ENCODE results near the gene CACNA1B.

Gene CACNA1B

DNA sequence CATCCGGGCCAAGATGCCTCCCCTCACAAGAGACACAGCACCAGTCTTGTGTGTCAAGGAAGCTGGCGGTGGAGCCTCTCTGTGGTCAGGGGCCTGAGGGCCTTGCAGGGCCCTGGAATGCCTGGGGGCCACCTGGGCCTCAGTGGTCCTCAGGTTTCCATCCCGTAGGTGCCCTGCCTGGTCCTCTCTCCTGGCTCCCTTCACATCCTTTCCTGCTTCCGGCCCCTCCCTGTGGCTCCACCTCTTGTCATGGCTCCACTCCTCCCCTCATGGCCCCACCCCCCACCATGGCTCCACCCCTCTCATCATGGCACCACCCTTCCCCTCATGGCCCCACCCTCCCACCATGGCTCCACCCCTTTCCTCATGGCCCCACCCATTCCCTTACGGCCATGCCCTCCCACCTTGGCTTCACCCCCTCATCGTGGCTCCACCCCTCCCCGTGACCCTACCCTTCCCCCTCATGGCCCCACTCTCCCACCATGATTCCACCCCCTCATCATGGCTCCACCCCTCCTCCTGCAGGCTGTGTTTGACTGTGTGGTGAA is 175.8 kb downstream of the CACNA1B start:
- DNase-seq (ENCODE audit: low read depth): no peak

DNA sequence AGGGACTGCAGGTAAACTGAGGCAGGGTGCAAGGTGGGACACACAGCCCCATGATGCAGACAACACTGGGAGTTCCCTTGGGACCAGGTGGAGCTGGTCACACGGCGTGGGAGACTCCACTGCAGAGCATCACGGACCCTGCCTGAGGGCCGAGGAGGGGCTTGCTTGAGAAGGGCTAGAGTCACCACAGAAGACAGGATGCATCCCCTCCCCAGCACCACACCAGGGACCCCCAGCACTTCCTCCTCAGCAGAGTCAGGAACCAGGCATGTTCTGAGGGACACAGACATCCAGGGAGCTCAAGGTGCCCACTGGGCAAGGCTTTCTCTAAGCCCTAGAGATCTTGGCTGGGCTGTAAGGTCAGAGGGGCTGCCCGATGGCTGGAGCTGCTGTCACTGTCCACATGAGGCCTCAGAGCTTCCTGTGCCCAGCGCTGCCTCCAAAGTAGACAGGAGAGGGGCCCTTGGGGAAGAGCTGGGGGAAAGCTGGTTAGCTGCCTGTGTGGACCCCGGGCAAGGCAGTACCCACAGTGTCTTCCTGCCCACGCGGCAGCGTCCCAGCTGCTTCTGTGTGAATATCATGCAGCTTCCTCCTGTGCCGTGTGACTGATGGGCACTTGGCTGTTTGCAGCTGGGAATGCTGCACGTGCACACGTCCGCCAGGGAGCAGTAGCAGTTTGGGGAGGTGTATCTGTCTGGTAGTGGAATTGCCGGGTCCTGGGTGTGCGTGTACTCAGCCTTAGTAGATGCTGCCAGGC is 176.6 kb downstream of the CACNA1B start:
- DNase-seq (ENCODE audit: low read depth): no peak

DNA sequence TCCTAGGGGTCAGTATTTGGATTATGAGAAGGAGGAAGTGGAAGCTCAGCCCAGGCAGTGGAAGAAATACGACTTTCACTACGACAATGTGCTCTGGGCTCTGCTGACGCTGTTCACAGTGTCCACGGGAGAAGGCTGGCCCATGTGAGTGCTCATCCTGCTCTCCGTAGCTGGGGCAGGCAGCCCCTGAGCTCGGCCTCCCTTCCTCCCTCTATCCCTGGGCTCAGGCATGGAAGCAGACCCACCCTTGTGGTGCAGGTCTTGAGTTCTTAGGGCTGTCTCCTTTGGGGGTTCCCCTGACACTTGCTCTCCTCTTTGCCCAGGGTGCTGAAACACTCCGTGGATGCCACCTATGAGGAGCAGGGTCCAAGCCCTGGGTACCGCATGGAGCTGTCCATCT is 180.1 kb downstream of the CACNA1B start:
- no peak for DNase-seq (ENCODE audit: low read depth)

DNA sequence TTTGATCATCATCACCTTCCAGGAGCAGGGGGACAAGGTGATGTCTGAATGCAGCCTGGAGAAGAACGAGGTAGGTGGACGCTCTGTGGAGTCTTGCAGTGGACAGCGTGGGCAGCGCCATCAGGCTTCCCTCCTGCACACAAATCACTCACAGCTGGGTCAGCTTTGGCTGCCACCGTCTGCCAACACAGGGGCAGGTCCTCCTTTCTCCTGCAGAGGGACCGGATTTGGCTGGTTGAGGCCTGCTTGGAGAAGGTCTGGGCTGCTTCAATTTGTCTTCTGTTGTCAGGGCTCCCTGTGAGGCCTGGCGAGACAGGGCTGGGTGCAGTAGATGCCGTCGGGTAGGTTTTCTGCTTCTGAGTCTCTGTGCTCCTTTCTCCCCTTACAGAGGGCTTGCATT is 180.6 kb downstream of the CACNA1B start:
- no peak for DNase-seq (ENCODE audit: low read depth)

DNA sequence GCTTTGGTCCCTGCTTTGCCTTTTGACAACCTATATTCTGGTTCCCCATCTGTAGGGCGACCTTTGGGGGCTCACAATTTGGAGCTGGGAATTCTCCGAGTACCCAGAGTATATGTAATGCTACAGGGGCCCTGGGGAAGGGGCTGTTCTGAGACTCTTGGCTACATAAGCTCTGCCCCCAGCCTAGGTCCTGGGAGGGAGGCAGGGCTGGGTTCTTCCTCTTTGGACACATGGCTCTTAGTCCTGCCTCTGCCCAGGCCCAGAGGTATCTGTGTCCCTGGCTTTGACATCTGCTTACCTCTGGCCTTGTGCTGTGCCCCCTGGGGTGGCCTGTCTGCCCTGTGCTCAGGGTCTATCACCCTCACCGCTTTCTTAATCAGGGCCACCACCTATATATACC is 181.6 kb downstream of the CACNA1B start:
- no peak for DNase-seq (ENCODE audit: low read depth)

DNA sequence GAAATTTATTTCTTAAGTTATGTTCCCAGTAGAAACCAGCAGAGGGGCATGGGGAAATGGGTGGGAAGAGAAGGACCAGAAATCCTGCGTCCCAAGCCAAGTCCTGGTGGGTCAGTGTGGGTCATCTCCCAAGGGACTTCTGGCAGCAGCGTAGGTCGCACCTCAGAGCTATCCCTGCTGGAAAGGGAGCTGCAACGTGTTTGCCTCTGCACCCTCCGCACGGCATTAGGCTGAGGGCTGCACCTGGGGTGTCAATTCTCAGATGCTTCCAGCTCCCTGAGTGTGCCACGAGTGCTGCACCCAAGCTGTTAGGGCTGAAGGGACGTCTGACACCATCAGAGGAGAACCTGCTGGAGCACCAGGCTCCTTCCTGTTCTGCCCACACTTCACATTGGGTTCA is 182.8 kb downstream of the CACNA1B start:
- DNase-seq (ENCODE audit: low read depth): no peak

DNA sequence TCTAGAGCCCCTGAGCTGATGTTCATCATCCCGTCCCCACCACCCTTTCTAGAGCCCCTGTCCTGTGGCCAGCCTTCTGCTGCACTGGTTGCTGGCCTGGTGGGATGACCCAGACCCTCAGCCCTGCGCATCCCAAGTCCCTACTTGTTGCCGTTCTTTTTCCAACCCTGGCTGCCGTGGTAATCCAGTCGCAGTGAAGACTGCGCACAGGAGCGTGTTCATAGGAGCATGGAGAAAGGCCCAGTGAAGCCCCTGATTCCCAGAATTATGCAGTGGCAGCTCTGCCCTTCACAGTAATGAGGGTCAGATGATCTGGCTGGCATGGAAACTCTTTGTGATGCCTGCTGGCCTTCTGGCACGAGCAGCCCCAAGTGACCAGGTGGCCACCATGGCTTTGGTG is 183.3 kb downstream of the CACNA1B start:
- DNase-seq (ENCODE audit: low read depth): no peak

DNA sequence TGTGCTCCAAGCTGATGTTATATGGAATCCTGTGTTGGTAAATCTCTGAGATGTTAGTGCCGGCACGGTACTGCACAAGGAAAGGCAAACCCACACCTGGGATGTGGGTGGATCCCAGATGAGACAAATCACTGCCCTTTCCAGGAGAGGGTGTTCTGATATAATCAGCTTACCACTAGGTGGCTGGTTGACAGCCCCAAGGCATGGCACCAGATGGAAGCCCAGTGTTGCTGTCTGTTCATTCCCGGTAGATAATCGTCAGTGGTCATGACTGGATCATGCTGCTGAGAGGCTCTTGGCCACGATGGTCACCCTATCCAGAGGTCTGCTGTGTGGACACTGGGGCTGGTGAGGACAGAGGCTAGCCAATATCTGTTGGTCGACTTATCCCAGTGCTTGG is 184.0 kb downstream of the CACNA1B start:
- no peak for DNase-seq (ENCODE audit: low read depth)

DNA sequence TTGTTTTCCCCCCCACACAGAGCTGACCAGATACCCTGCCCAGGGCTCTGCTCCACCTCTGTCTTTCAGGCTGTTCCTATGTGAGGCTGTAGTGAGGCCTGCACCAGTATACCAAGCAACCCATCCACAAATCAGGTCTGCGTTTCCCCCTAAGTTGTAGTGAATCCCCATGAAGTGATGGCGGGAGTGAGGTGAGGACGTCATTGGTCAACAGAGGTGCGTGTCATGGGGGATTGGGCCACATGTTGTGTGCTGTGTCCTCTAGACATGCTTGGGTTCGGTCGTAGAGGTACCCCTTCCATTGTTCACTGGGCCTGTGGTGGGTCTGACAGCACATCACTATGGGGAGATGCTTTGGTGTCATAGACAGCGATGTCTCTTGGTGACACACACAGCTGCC is 184.6 kb downstream of the CACNA1B start:
- DNase-seq (ENCODE audit: low read depth): no peak

DNA sequence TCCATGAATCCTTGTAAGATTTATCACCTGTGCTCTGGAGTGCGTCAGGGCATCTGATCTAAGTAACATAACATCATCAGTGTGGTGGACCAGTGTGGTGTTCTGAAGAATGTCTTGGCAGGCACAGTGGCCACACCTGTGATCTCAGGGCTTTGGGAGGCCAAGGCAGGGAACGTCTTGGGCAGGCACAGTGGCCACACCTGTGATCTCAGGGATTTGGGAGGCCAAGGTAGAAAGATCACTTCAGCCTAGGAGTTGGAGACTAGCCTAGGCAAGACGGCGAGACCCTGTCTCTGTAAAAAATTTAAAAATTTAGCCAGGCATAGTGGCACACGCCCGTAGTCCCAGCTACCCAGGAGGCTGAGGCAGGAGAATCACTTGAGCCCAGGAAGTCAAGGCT is 185.5 kb downstream of the CACNA1B start:
- no peak for DNase-seq (ENCODE audit: low read depth)

DNA sequence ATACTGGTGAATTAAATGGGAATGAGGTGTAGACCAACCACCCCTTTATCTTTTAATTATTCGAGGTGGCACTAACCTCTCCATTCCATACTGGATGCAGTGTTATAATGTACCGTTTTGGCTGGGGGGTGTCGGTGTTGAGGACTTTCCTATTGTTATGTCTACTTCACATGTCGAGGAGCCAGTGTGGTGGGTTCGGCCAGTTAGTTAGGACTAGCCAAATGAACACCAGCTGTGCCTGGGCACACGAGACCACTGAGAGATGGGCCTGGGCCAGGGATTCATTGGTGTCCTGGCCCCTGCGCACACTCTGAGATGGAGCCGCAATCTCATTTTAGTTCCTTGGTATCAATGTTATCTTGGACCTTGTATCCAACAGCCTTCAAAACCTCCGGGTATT is 186.2 kb downstream of the CACNA1B start:
- DNase-seq (ENCODE audit: low read depth): no peak

DNA sequence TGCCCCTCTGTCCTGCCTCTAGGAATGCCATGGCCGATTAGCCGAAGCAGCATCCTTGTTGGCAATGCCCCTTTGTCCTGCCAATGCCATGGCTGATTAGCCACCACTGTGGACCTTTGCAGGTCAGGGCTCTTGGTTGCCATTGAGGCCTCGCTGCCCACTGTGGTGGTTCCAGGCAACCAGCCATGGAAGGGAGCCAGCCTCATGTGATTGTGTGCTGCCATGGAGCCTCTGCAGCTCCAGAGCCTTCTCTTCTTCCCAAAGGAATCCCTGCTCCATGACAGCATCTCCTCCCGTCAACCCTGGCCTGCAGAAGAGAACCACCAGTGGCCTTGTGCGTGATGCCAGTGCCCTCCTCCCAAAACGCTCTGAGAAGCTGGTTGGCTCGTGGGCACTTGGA is 187.0 kb downstream of the CACNA1B start:
- no peak for DNase-seq (ENCODE audit: low read depth)

DNA sequence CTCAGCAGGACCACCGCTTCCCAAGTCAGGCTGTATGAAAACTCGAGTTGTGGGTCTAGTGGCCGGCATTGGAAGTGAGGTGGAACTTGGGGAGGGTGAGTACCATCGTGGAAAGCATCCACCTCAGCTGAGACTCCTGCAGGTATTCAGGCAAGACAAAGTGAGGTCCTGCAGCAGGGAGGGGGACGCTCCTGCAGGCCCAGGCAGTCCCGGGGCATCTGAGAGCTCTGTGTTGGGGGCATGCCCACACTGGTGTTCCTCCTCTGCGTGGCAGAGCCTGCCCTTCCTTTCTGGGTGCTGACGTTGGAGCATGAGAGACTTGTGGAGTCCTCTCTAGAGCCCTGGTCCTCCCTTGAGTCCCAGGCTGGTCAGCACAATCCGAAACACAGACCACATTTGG is 187.7 kb downstream of the CACNA1B start:
- DNase-seq (ENCODE audit: low read depth): no peak

DNA sequence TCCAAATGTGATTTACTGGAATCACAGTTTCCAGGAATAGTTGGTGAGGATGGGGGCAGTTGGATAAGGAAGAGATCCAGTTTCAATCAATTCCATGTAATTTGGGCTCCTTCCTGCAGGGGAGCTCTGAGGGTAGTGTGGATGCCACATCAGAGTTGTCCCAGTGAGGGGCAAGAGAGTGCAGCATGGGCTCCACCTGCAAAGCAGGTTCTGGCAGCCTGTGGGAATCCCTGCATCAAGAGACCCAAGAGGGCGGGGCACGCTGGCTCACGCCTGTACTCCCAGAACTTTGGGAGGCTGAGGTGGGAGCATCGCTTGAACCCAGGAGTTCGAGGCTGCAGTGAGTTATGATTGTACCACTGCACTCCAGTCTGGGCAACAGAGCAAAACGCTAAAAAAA is 188.5 kb downstream of the CACNA1B start:
- no peak for DNase-seq (ENCODE audit: low read depth)

DNA sequence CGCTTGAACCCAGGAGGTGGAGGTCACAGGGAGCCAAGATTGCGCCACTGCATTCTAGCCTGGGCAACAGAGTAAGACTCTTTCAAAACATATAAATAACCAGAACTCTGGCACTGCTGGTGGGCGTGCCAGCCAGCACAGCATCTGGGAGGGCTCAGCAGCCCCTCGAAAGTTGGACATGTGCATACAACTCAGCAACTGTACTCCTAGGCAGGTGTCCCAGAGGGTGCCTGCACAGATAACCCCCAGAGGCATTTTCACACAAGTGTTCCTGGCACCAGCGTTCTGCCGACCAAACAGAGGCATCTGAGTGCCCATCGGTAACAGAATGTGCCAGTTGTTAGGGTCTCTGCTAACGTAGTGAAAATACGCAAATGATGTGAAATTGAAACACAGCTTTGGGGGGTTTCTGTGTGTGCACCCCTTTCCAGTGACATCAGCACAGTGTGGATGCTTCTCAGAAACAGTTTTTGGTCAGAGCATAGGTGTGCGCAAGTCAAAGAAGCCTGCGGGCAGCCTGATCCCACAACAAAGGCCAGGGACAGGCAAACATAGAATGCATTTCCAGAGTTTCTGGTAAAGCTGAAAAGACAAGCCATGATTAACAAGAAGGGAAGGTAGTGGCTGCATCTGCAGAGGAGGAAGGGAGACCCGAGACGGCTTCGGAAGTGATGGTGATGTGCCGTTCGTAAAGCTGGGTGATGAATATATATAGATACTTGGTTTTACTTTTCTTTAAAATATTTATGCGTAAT is 190.2 kb downstream of the CACNA1B start:
- DNase-seq (ENCODE audit: low read depth): no peak

DNA sequence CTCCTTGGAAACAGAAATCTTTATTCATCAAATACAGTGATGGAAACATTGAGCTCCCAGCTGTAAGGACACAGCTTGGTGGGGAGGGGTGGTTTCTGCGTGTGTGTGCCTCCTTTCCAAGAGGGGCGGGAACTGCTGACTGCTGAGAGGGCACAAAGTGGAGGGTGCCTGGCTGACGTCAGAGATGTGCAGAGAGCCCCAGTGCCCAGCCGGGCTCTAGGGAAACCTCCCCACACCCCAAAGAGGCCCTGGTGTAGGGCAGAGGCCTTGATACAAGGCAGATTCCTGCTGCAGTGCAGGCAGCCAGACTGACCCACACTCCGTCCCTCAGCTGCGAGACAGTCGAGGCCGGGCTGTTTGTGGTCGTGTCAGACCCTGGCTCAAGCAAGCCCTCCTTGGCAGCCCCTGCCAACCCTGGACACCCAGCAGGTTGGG is 191.0 kb downstream of the CACNA1B start:
- DNase-seq (ENCODE audit: low read depth): no peak

DNA sequence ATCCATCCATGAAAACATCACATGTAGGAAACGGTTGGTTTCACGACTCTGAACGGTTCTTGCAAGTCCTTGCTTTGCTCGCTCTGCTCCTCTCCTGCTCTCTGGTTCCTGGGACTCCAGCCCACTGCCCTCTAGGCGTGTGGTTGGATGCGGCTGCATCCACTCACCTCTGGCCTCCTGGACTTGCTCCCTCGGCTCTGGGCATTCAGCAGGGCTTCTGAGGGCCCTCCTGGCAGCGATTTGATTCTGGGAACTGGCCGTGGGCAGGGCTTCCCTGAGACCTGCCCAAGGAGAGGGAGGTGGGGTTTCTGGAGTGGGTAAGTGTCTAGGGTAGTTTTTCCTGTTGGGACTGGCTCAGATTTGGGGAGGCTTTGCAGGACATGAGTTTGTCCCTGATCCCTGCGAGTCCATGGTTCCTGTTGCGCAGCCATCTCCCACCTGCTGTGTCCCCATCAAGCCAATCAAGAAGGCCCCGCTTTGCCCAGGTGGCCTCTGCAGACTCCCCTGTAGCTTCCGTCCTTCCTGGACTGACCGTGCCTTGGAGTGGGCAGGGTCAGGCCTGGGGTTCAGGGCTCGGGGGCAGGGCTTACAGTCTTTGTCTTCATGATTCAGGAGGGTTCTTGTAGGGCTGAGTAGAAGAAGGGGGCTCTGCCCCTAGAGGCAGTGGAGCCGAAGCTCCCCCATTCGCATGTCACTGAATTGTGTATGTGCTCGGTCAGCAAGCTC is 192.3 kb downstream of the CACNA1B start:
- no peak for DNase-seq (ENCODE audit: low read depth)

DNA sequence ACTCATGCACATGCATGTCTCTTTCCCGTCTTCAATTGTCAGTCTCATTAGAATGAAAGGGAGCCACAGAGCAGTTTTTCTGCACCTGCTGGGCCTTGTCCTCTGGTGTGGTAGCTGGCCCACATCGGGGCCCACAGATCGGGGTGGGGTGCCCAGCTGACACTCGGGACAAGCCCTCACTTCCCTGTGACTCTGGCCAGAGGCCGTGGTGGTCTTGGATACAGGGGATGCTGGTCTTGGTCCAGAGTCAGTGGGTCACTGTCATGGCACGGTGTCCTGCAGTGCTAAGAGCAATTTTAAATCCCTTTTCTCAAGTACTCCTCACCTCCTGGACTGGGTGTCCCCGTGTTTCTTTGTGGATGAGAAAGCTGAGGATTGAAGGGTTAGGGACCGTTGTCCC is 193.2 kb downstream of the CACNA1B start:
- DNase-seq (ENCODE audit: low read depth): no peak

DNA sequence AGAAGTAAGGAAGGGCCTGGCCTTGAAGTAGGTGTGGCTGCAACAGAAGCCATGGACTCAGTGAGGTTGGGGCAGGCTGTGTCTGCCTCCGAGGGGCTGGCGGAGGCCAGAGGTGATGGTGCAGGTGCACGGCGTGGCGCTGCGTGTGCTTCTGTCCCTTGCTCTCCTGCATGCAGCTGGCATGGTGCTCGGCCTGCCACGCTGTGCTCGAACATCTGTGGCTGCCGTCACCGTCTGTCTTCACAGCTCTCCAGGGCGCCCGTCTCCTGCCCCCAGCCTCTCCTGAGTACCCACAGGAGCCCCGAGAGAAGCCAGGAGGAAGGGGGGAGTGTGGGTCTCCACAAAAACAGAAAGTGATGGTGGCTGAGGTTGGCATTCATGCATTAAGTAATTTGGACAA is 193.7 kb downstream of the CACNA1B start:
- no peak for DNase-seq (ENCODE audit: low read depth)

DNA sequence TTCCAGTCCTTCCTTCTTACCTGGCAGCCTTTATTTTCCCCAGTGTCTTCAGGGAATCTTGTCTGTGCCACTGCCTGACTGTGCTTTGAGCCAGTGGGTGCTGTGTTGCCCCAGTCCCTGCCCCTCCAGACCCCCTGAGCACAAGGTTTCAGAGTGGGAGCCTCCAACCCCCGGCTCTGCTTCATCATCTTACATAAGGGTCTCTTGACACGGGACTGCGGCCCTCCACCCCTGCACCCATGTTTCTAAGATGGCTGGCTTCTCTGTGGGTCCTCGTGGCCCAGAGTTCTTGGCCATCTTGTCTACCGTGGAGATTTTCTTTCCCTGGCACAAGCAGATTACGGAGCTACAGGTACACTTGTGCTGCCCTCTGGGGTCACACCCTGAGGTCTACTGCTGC is 194.1 kb downstream of the CACNA1B start:
- DNase-seq (ENCODE audit: low read depth): no peak

DNA sequence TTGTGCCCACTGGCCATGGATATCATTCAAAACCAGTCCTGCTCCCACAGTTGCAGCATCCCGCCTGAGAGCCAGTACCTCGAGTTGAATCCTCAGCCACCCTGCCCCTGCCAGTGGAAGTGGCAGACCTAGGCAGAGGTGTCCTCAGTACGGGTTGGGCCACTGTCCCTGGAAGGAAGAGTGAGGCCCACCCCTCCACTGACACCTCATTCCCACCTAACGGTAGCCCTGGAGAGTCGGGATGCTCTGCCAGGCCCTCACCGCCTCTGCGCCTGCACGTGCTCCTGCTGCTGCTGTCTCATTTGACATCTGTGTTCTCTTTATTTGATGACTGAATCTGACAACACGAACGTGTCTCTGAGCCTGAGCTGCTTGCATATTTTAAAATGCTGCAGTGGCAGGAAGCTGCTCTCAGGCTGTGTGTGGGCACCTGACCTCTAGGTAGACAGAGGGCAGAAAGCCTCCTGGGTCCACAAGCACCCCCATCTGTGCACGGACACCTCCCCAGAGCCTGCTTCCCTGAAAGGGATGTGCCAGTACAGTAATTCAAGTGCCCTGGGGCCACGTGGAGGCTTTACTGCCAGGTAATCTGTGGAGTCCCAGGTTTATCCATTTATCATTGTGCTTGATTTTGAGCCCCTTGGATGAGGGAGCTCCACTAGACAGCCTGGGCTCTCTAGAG is 194.7 kb downstream of the CACNA1B start:
- DNase-seq (ENCODE audit: low read depth): no peak

DNA sequence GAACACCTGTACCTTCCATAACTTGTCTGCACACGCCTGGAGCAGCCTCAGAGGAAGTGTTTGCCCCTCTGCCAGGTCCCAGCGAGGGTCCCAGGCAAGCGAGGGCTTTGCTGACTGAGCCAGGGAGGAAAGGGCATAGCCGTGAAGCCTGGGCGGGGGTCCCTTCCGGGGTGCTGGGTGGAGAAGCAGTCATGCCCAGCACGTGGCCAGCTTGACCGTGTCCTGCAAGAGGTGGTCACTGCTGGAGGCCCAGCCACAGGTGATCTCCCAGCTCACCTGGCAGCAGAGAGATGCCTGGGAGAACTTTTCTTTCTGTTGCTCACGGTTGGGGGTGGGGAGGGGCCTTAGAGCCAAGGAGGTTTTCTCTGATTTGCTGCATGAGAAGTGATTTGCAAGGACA is 195.3 kb downstream of the CACNA1B start:
- no peak for DNase-seq (ENCODE audit: low read depth)

Data from stromal cell of bone marrow (primary cell).